Activated naive CD8-positive, alpha-beta T cell treated with anti-CD3 and anti-CD28 coated beads, Interleukin-2, amount 50 U/mL, for 24 hours (primary cell): Measurements from ENCODE around the gene OR2D2.
"Not testable (repeated sequence)": the region's sequence is repeated elsewhere in the genome, so short reads cannot be mapped to it uniquely, and the experiment has no call there.

ENCODE experiments used
- ATAC-seq: fragments of 150-1000 bp; cut with Tn5 transposase; one replicate; pipeline ENCODE4 v1.10.0; 2021
- DNase-seq: peaks from one replicate; pipeline ENCODE4 v3.0.0; 2021
- H3K27ac Mint-ChIP-seq: one replicate; pipeline ENCODE4 v1.8.0; 2021; ENCODE audit warnings: mild to moderate bottlenecking, mixed read lengths
- H3K27me3 Mint-ChIP-seq: one replicate; pipeline ENCODE4 v1.8.0; 2021; ENCODE audit warnings: mixed read lengths
- H3K36me3 Mint-ChIP-seq: one replicate; pipeline ENCODE4 v1.8.0; 2021; ENCODE audit warnings: low read depth, mixed read lengths
- H3K4me1 Mint-ChIP-seq: one replicate; pipeline ENCODE4 v1.8.0; 2021; ENCODE audit warnings: mixed read lengths
- H3K4me3 Mint-ChIP-seq: one replicate; pipeline ENCODE4 v1.8.0; 2021; ENCODE audit warnings: mild to moderate bottlenecking, moderate library complexity, mixed read lengths
- H3K9me3 Mint-ChIP-seq: one replicate; pipeline ENCODE4 v1.8.0; 2021; ENCODE audit warnings: mixed read lengths

OR2D2 gene

GRCh38 chr11:6855971-6856541 lies 36.2 kb downstream of the OR2D2 start:
- DNase-seq, result no peak
- H3K27me3 Mint-ChIP-seq, result peaks cover 6% of the 10 kb centered on the region
- H3K36me3 Mint-ChIP-seq, result no peaks in the 10 kb centered on the region
- ATAC-seq, result no peak
- no peak overlapping the region for H3K27ac Mint-ChIP-seq
- H3K9me3 Mint-ChIP-seq, result peaks cover 25% of the 10 kb centered on the region
- H3K4me3 Mint-ChIP-seq, result no peak overlapping the region
- peaks cover 3% of the 10 kb centered on the region for H3K4me1 Mint-ChIP-seq

GRCh38 chr11:6854801-6855200 lies 37.5 kb downstream of the OR2D2 start:
- H3K9me3 Mint-ChIP-seq, result peaks cover 29% of the 10 kb centered on the region
- not testable (repeated sequence) for ATAC-seq, H3K36me3 Mint-ChIP-seq, H3K4me1 Mint-ChIP-seq, H3K4me3 Mint-ChIP-seq, DNase-seq, H3K27me3 Mint-ChIP-seq, H3K27ac Mint-ChIP-seq

GRCh38 chr11:6850526-6850925 lies 41.8 kb downstream of the OR2D2 start:
- peaks cover 3% of the 10 kb centered on the region for H3K27me3 Mint-ChIP-seq
- H3K36me3 Mint-ChIP-seq, result no peaks in the 10 kb centered on the region
- no peak overlapping the region for H3K4me3 Mint-ChIP-seq
- DNase-seq, result no peak
- H3K9me3 Mint-ChIP-seq, result peaks cover 25% of the 10 kb centered on the region
- no peaks in the 10 kb centered on the region for H3K4me1 Mint-ChIP-seq
- no peak for ATAC-seq
- no peak overlapping the region for H3K27ac Mint-ChIP-seq

- Mint-ChIP-seq H3K4me3 (no peak within 1 kb of the TSS), H3K27me3 (peaks cover 14% of the 10 kb centered on the region), H3K4me1 (no peaks in the 10 kb centered on the region), H3K27ac (no peak within 1 kb of the TSS), H3K36me3 (no peaks in the 10 kb centered on the region), H3K9me3 (peaks cover under 1% of the 10 kb centered on the region)
- DNase-seq, result no peak
- ATAC-seq, result no peak
Observed at GRCh38 chr11:6845383-6845782, 46.9 kb downstream of the OR2D2 start, which contains the start of gene OR10A5. Gene OR10A5, plus strand, starts transcription at chr11:6845683. Its CDS starts 0 bp downstream, at chr11:6845683.

GRCh38 chr11:6844356-6844755 lies 47.9 kb downstream of the OR2D2 start:
- no peak overlapping the region for H3K27ac Mint-ChIP-seq
- no peaks in the 10 kb centered on the region for H3K4me1 Mint-ChIP-seq
- peaks cover 13% of the 10 kb centered on the region for H3K27me3 Mint-ChIP-seq
- DNase-seq, result no peak
- H3K36me3 Mint-ChIP-seq, result no peaks in the 10 kb centered on the region
- no peaks in the 10 kb centered on the region for H3K9me3 Mint-ChIP-seq
- ATAC-seq, result no peak
- H3K4me3 Mint-ChIP-seq, result no peak overlapping the region

- no peak overlapping the region for H3K4me3 Mint-ChIP-seq
- H3K36me3 Mint-ChIP-seq, result no peaks in the 10 kb centered on the region
- H3K4me1 Mint-ChIP-seq, result no peaks in the 10 kb centered on the region
- ATAC-seq, result no peak
- H3K27ac Mint-ChIP-seq, result no peak overlapping the region
- peaks cover 12% of the 10 kb centered on the region for H3K27me3 Mint-ChIP-seq
- no peaks in the 10 kb centered on the region for H3K9me3 Mint-ChIP-seq
- no peak for DNase-seq
Observed at GRCh38 chr11:6843670-6844069, 48.6 kb downstream of the OR2D2 start.

- H3K9me3 Mint-ChIP-seq, result no peaks in the 10 kb centered on the region
- no peaks in the 10 kb centered on the region for H3K36me3 Mint-ChIP-seq
- DNase-seq (no peak), ATAC-seq (no peak)
- no peak overlapping the region for H3K4me3 Mint-ChIP-seq
- peaks cover 12% of the 10 kb centered on the region for H3K27me3 Mint-ChIP-seq
- H3K4me1 Mint-ChIP-seq, result no peaks in the 10 kb centered on the region
- no peak overlapping the region for H3K27ac Mint-ChIP-seq
Observed at GRCh38 chr11:6841694-6842093, 50.6 kb downstream of the OR2D2 start.
